NCI-H774 (cell line): ENCODE data around the gene DLGAP4.

Experiments
- DNase-seq: peaks from one replicate; lab custom pipeline; 2025; lab: John Stamatoyannopoulos, UW

Gene DLGAP4

DNA sequence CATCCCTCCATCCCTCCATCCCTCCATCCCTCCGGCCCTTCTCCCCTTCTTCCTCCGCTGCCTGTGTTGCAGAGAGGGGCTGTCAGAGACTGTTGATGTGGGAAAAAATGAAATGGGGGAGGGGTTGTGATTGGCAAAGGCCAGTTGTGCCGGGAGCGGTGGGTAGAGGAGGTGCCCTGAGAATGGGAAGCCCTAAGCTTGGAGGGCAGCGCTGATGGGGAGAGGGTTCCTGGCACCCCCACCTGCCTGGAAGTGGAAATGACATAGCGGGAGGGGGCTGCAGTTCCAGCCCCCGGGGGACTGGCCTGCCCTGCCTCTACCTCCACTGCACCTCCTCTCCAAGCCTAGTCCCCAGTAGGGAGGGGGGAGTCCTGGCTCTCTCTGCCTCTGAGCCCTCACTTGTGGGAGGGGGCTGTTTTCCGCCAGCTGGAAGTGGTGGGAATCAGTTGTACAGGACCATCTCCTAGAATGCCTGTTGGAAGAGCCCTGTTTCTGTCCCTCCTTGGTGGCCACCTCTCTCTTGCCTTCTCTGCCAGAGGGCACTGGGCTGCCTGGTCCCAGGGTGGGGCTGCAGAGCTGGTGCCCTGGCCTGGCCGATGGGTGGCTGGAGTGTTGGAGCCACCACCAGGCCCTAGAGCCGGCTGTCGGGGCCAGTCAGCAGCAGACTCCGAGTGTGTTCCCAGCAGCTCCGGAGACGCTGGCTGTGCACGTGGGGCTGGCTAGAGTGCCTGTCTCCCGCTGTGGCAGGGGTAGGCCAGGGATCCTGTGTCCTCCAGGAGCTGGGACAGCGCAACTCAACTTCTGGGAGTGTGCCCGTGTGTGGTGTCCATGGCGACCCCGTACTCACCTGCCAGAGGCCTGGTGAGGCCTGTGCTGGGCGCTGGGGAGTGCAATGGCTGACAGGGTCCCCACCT is 1.5 kb downstream of the DLGAP4 start:
- no peak for DNase-seq

DNA sequence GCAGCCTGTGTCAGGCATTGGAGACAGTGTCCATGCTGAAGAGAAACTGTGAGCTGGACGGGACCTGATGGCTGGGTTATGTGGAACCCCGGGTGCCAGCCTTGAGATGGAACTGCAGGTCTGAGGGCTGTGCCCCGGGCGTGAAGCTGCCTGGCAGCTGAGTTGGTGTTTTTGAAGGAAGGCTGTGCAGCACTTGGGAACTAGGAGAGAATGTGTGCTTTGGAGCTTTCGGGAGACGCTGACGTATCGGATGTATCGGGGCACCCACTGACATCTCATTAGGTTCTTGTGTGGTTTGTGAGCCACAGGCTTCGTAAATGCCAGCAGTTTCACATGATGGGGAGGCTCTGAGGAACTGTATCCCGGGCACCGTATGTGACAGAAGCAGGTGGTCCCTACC is 2.2 kb downstream of the DLGAP4 start:
- DNase-seq, result no peak

DNA sequence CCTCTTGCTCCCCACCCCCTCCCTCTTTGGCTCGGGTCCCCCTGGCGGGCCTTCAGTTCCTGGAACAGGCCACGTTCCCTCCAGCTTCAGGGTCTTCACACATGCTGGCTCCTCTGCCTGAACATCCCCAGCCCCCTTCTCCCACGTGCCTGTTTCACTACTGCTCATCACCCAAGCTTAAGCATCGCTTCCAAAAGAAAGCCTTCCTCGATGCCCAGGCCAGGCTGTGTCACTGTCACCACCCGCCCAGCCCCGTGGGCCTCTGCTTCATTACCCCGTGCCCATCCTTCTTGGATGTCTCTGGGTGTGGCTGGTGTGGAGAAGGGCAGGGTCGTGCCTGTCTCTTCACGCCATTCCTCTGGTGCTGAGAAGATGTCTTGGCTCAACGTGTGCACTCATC is 2.8 kb downstream of the DLGAP4 start:
- DNase-seq, result no peak

DNA sequence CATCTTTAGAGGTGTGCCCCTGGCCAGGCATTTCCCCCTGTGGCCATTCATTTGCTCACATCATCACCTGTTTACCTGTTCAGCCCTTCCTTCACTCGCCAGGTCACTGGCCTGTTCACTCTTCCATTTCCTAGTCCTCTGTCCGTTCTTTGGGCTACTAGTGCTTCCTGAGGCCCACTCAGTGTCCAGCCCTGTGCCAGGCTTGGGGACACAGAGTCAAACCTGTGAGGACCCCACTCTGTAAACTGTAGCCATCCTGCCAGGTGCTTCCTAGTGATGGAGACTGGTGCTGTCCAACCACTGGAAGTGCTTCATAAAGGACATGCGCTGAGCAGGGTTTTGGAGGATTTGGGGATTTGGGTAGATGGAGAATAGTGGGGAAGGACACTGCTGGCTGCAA is 3.5 kb downstream of the DLGAP4 start:
- DNase-seq, result no peak

DNA sequence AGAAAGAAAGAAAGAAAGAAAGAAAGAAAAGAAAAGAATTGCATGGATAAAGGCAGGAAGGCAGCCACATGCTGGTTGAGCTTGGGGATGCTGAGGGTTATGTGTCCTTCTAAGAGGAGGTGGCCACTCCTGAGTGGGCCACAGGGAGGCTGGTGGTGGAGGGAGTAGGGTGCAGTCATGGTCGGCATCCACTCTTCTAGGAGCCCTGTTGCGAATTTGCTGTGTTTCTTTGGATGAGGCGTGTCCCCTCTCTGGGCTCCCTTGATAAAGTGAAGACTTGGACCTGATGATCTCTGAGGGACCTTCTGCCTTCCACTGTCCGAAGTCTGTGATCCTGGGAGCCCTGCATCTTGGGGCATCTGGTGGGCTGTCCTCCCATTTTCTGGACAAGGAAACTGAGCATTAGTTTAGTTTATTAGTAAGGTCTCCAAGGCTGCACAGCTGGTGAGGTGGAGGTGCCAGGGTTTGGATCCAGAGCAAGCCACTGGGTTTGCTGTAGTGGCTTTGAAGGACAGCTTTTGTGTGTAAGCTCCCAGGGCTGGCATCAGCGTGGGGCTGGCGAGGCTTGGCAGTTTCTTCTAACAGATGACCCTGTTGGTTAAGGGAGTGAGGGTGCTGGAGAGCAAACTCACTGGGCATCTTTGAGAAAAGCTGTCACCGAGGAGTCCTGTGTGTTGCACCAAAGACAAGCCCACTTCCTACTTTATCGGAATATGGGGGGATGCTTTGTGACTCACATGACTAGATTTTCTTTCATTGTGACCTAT is 4.3 kb downstream of the DLGAP4 start:
- DNase-seq, result no peak

DNA sequence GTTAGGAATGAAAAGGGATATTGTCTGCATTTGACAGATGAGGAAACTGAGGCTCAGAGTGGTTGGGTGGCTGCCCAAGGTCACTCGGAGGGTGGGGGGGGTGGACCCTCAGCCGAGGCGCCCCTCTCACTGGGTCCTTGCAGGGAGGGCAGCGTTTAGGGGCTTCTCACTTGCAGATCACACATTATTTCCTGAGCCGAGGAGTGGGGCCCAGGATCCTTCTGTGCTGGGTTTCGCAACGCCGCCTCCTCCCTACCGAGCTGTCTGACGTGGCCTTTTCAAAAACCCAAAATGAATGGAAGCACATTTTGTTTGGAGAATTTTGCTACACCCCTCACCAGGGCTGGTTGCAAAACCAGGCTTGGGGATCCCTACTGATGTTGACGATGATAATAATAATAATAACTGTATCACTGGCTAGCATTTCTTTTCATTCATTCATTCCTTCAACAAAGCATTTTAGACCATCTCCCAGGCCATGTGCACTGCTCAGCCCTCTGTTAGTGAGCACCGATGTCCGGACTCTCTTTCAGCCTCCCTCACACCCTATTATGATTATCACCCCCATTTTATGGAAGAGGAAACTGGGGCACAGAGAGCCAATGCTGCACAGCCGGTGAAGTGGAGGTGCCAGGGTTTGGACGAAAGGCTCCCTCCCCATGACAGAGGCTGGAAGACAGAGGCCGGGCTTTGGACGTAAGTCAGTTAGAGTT is 5.2 kb downstream of the DLGAP4 start:
- DNase-seq, result no peak

DNA sequence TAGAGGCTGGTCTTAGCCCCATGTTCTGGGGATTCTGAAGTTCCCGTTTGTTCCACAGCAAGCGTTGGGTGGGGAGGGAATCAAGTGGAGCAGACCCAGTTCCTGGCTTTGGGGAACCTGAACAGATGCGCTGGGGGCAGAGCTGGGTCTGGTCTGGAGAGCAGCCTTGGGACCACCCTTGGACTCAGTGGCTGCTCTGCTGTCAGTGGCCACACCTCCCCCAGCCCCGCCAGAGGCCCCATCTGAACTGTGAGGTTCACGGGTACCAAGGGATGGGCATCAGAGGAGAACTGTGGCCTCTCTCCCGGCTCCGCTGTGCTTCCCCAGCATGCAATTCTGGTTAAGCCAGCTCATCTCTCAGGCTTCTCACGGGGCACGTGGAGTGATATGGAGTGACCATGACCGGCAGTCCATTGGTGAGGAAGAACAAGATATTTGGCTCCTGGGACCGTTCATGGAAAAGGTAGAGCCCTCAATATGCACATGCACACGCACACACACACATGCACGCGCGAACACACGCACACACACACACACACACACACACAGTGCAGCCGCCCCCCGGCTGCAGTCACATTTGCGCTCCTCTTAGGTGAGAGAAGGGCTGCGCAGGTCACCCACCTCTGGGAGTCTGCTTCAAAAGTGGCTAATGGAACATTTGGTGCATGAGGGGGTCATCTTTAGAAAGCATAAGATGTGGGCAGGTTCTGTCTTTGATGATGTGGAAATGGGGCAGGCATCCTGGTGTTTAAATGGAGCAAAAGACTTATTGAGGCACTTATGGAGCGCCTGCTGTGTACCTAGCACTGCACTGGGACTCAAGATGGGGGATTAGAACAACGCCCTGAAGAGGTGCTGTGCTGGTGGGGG is 6.0 kb downstream of the DLGAP4 start:
- no peak for DNase-seq

DNA sequence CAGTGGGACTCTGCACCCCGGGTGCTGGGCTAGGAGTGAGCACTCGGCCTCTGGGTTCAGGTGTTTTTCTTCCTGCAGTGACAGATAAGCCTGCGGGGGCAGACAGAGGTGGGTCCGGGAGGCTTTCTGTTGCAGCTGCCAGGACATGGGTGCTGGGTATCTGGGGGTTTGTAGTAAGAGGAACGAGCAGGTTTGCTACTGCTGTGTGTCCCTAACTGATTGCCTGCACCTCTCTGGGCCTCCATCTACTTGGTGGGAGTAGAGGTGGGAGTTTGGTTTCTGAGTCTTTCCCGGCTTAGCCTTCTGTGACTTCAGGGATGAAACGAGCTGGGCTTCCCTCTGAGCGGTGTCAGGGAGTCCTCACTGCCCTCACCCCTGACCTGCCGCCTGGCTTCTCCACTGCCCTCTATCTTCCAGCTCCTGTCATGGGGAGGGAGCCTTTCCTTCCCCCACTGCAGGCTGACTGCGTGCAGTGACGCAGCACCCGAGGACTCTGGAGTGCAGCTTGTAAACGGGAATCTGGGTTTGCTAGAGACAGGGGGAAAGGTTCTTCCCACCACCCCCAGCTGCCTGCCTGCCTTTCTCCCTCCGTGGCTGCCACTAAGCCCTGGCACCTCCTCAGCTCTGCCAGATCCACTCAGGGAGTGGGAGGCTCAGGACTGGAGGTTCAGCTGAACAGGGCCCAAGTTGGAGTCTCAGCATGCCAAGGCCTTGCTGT is 6.7 kb downstream of the DLGAP4 start:
- no peak for DNase-seq

DNA sequence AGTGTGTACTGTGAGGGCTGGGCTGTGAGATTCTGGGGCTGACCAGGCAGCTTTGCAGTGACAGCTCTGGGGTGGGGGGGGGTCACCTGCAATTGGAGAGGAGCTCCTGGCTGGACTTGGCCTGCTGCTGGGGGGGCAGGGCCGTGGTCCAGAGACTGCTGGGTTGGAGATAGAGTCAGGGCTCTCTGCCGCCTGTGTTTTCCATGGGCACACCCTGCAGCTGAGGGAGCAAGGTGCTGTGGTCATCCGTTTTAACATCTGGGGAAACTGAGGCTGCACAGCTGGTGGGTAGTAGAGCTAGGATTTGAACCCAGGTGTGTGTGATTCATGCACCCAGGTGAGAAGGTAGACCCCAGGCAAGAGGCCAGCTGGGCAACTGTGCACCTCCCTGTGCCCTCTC is 7.3 kb downstream of the DLGAP4 start:
- DNase-seq, result no peak

DNA sequence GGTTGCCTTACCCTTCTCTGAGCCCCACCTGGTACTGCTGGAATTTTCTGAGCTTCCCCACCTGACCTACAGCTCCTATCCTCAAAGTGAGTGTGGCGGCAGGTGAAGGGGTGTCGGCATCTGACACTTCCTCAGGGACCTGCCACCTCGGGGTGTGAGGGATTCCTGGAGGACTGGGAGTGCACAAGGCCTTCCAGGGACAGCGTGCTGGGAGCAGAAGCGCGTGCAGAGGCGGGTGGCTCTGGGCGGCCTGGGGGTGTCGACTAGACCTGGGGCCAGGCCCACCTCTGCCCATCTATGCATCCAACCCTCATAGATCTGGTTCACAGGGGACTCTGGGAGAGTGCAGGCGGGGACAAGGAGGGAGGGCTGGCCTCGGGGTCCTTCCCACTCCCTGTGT is 7.8 kb downstream of the DLGAP4 start:
- DNase-seq, result no peak

DNA sequence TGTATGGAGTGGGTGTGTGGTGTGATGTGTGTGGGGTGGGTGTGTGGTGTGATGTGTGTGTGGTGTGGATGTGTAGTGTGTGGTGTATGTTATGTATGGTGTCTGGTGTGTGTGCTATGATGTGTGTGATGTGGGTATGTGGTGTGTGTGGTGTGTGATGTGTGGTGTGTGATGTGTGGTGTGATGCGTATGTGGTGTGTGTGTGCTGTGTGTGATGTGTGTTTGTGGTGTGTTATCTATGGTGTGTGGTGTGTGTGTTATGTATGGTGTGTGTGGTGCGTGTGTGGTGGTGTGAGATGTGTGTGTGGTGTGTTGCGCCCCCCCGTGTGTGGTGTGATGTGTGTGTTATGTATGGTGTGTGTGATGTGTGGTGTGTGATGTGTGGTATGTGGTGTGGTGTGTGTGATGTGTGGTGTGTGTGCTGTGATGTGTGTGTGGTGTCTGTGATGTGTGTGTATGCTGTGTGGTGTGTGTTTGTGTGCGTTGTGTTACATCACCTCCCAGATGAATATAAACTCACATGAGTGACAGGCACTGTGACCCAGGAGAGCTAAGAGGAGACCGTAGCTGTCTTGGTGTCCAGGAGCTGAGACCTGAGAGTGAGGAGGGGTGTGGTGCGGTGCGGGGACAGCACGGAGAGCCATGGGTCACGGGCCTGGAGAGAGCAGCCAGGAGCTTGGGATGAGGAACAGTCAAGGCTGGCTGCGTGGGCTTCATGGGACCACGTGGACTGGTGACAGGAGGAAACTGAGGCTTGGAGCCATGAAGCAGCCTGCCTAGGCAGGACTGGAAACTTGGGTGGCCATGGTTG is 8.8 kb downstream of the DLGAP4 start:
- DNase-seq, result no peak

DNA sequence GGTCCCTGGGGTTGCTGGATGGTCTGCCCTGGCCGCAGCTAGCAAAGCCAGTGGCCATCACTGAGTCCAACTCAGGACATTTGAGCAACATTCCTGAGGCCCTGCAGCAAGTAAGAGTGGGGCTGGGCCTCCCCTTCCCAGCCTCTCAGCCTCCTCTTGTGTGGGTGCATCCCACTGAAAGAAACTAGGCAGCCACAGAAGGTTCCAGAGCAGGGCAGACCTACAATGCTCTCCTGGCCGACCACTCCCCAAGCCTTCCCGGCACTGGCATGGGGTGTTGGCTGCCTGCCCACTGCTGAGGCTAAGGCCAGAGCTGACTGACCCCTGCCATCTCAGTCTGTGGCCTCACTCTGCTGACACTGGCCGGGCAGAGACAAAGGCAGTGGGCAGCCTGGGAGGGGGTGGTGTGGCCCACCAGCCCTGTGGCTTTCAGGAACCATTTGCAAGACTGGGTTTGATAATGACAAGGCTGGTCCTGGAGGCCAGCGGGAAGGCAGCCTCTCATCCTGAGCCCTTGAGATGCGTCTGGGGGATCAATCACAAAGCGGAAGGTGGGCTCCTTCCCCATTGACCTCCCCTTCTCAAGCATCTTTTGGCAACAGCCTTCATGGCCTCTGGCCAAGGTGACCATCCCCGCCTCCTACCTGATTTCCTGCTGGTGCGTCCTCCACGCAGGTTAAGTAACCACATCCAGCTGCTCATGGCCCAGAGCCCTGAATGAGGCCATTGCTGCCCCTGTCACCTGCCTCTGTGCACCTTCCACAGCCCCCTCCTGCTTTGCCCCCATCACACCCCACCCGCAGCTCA is 9.6 kb downstream of the DLGAP4 start:
- DNase-seq, result no peak

DNA sequence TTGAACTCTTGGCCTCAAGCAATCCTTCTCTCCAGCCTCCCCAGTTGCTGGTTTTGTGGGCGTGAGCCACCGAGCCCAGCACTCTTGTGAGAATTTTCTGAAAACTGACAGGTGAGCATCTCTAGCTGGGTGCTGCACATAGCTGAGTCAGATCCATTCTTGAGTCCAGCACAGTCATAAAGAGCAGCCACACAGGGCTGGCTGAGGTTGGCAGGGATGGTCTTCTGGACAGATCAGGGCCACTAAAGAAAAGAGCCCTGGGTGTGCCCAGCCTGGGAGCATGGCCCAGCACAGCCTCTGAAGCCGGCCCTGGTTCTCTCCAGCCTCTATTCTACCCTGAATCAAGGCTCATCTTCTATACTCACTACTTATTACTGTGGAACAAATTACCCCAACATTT is 11.5 kb downstream of the DLGAP4 start:
- DNase-seq, result no peak

DNA sequence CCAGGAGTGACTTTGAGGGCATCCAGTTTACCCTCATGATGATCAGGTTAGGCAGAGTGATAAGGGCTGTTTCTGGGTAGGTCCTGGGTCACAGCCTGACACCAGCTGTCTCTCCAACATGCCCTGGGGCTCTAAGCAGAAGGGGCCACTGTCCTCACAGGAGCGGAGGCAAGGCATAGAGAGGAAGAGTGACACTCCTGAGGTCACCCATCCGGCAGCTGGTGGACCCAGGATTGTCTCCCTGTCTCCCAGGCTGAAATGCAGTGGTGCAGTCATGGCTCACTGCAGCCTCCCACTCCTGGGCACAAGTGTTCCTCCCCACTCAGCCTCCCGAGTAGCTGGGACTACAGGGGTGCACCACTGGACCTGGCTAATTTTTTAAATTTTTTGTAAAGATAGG is 12.0 kb downstream of the DLGAP4 start:
- no peak for DNase-seq

DNA sequence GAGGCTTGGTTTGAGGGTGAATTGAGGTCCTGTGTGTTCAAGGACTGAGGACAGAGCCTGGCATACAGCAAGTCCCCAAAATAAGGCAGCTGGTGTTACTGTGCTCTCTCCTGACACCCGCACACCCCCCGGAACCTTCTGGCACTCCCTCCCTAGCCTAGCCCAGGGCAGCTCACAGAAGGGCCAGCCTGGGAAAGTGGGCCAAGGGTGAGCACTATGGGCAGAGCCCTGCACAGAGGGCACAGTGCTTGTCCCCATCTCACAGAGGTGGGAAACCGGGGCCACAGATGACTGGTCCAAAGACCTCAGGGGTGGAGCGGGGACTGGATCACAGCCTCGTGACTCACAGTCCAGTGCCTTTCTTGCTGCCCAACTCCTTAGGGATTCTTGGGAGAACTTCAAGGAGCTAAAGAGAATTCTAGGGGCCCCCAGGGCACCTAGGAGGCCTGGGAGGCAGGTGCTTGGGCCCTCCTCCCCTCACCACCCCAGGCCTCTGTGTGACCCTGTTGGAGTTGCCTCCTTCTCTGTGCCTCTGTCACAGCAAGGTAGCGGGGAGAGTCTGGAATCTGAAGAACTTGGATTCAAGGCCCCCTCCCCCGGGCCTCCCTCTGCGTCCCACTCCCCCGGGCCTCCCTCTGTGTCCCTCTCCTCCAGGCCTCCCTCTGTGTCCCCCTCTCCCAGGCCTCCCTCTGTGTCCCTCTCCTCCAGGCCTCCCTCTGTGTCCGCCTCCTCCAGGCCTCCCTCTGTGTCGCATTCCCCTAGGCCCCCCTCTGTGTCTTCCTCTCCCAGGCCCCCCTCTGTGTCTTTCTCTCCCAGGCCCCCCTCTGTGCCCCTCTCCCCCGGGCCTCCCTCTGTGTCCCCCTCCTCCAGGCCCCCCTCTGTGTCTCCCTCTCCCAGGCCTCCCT is 13.5 kb downstream of the DLGAP4 start:
- DNase-seq, result no peak

DNA sequence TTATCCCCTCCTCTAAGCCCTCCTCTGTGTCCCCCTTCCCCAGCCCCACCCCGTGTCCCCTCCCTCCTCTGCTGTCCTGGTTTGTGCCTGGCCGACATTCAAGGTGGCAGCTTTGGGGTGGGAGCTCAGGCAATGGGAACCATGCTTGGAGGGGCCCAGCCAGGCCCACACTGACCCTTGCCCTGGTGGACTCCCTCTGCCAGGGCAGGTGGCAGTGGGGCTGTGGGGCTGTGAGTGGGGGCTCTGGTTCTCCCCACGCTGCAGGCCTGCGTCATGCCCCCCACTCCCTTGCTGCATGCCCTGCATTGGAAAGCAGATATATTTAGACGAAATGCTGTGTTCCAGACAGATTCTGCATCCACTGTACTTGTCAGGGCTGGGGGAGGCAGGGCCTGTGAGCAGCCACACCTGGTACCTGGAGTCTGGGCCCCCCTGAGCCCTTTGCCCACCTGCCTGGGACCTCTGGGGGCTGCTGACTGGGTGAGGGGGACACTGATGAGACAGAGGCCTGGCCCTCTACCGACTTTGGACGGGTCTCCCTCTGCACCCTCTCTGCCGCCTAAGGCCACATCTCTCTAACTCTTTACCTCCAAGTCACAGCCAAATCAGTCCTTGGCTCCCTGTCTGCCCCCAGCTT is 14.2 kb downstream of the DLGAP4 start:
- DNase-seq, result no peak

DNA sequence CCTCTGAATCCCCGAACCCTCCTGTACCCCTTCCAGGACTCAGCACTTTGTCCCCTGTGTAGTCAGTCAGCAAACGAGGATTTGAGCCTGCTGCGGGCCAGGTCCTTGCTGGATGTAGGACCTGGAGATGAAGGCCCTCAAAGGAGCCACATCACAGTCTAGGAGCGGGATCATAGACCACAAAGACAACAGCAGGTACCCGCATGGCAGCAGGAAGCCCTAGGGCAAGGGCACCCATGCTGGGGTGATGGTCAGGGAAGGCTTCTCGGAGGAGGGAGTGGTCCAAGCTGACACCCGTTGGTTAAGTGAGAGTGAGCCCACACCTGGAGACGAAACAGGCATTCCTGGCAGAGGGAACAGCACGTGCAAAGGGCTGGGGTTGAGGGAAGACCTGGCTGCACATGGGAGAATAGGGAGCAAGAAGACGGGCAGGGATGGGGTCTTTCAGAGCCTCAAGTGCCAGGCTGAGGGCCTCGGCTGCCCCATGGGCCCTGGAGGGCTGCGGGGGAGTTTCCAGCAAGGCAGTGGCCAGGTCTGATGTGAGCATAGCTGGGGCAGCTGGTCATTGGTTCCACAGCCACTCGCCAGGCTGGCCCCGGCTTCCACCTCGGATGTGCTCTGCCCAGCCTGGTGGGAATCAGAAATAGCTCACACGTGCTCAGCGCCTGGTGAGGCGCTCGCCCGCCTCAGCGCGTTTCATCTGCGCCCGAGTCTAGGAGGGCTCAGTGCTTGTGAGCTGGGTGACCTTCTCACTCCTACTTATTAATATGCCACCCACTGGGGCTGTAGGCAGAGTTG is 15.0 kb downstream of the DLGAP4 start:
- DNase-seq, result no peak
